ENCODE data around the gene VPS37B. TPM values are rescaled to one million over a fixed set of nuclear protein-coding genes. Genes with fewer than 3 reads are reported as not detected.

The VPS37B gene
- total and polyA plus RNA-seq, 2 of the 8 experiments (the other 6 are each of a cell fraction or from before 2014, with no cell fraction given): 11.9 to 15.7 TPM

DNA sequence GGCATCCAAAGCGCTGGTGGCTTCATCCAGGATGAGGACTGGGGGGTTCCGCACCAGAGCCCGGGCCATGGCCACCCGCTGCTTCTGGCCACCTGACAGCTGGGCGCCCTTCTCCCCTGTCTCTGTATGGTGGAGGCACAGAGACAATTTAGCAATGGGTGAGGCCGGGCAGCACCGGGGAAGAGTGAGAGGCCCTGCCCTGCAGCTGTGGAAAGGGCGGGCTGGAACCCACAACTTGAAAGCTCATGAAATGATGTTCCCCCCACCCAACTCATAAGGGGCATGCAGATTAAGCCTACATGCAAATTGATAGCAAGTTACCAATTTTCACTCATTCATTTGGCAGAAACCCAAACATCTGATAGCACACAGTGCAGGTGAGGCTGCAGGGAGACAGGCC lies 36.3 kb upstream of the VPS37B start:
- FAIRE-seq (no peak), DNase-seq (ENCODE audit: low read depth in 1 of 2, low spot score in 2 of 2) (no peak)
- Histone ChIP-seq H3K36me3 (ENCODE audit: control insufficient read depth in 2 of 4, insufficient read depth in 4 of 4, low read length in 3 of 4) (no peaks in the 10 kb centered on the region), H3K79me2 (ENCODE audit: control insufficient read depth in 1 of 2, insufficient read depth in 2 of 2, low read length in 2 of 2) (no peaks in the 10 kb centered on the region), H3K79me1 (ENCODE audit: low read depth, low read length) (no peaks in the 10 kb centered on the region), H3K27ac (ENCODE audit: low read depth, low read length) (no peak overlapping the region), H2BK120ac (replicated peaks; ENCODE audit: low read depth, low read length) (no peak overlapping the region), H4K5ac (ENCODE audit: insufficient read length, low read depth, low read length) (no peak overlapping the region), H2BK20ac (ENCODE audit: low read length) (no peak overlapping the region), H2BK5ac (ENCODE audit: low read depth, low read length) (no peak overlapping the region), H3K56ac (replicated peaks; ENCODE audit: insufficient read length, low read depth, low read length) (no peak overlapping the region), H3K9ac (replicated peaks in 1 of 4; ENCODE audit: extremely low read depth in 1 of 4, low read depth in 3 of 4, low read length in 3 of 4) (no peak overlapping the region), H2AFZ (ENCODE audit: low read length) (no peak overlapping the region), H2AK5ac (ENCODE audit: low read depth, low read length) (no peak overlapping the region), H3K23ac (ENCODE audit: insufficient read length) (no peak overlapping the region), H4K20me1 (replicated peaks in 1 of 2; ENCODE audit: control insufficient read depth in 1 of 2, insufficient read depth in 2 of 2, low read length in 2 of 2) (no peaks in the 10 kb centered on the region), H4K8ac (ENCODE audit: extremely low read depth, insufficient read depth, low read length) (no peak overlapping the region), H2BK12ac (ENCODE audit: low read depth, low read length) (no peak overlapping the region), H3K4me1 (replicated peaks in 1 of 4; ENCODE audit: control insufficient read depth in 3 of 4, insufficient read depth in 4 of 4, low read length in 3 of 4) (no peaks in the 10 kb centered on the region; a peak in 1 of 7 replicates), H3K18ac (ENCODE audit: extremely low read depth, low read length) (no peak overlapping the region), H3K9me3 (ENCODE audit: insufficient read depth in 2 of 2, low read depth in 1 of 2, low read length in 1 of 2) (no peaks in the 10 kb centered on the region), H3K4me2 (ENCODE audit: insufficient read depth in 1 of 2, low read depth in 2 of 2, low read length in 2 of 2) (no peak overlapping the region), H3K27me3 (replicated peaks in 1 of 4; ENCODE audit: control insufficient read depth in 3 of 4, extremely low read depth in 1 of 4, insufficient read depth in 3 of 4, low read length in 3 of 4) (no peaks in the 10 kb centered on the region), H3K4ac (replicated peaks; ENCODE audit: insufficient read length, low read depth, low read length) (no peak overlapping the region), H2BK15ac (ENCODE audit: low read length) (no peak overlapping the region), H3K4me3 (ENCODE audit: extremely low read depth in 1 of 4, insufficient read depth in 2 of 4, low read depth in 3 of 4, low read length in 4 of 4) (no peak overlapping the region), H3K23me2 (ENCODE audit: low read depth, low read length) (no peaks in the 10 kb centered on the region), H4K91ac (replicated peaks; ENCODE audit: insufficient read length, low read length) (no peak overlapping the region), H3K14ac (ENCODE audit: insufficient read length) (no peak overlapping the region)
- CTCF ChIA-PET (ENCODE audit: partially characterized antibody): interaction anchor here (1.4 to 1.6 kb wide), 2 partner anchors 11 to 139 kb away, joined by 3 to 5 read pairs; no protein-coding TSS in a partner anchor
- 83% methylated on average over 8 of the region's 8 CpGs; no CpG with 5 or more reads in 1 of the 2 experiments for WGBS, 2 experiments (ENCODE audit: extremely low coverage in 1 of 2, insufficient coverage in 1 of 2, insufficient read length in 1 of 2, insufficient replicate concordance in 2 of 2, low coverage in 1 of 2, low lambda C conversion rate in 2 of 2, missing lambda C conversion rate in 1 of 2)
- POLR2A ChIA-PET (ENCODE audit: partially characterized antibody): interaction anchor here (0.8 to 0.9 kb wide), 2 partner anchors 13 to 60 kb away, joined by 3 read pairs; no protein-coding TSS in a partner anchor
- TF ChIP-seq POU5F1 (IDR thresholded peaks at IDR 0.05; ENCODE audit: low read depth, low read length) (no peak), HDAC2 (IDR thresholded peaks at IDR 0.05; ENCODE audit: borderline replicate concordance in 1 of 2, low read depth in 2 of 2, low read length in 2 of 2) (no peak), NANOG (IDR thresholded peaks at IDR 0.05; ENCODE audit: insufficient read depth, low read depth, low read length, poor library complexity, severe bottlenecking) (no peak), SP4 (IDR thresholded peaks at IDR 0.05; ENCODE audit: low read length) (no peak), MAFK (IDR thresholded peaks at IDR 0.05; ENCODE audit: low read depth, low read length) (no peak), SUZ12 (IDR thresholded peaks at IDR 0.05; ENCODE audit: low read length) (no peak), TAF1 (IDR thresholded peaks at IDR 0.05; ENCODE audit: low read depth, low read length) (no peak), TBP (IDR thresholded peaks at IDR 0.05; ENCODE audit: low read depth, low read length) (no peak), BRCA1 (IDR thresholded peaks at IDR 0.05; ENCODE audit: low read depth, low read length) (no peak), CBX8 (IDR thresholded peaks at IDR 0.05; ENCODE audit: borderline replicate concordance, low read depth, low read length) (no peak), KDM4A (IDR thresholded peaks at IDR 0.05; ENCODE audit: low read depth, low read length, severe bottlenecking) (no peak), EZH2 (IDR thresholded peaks at IDR 0.05; ENCODE audit: low read depth, low read length, severe bottlenecking) (no peak)
- TF ChIP-seq, protein P1, sequence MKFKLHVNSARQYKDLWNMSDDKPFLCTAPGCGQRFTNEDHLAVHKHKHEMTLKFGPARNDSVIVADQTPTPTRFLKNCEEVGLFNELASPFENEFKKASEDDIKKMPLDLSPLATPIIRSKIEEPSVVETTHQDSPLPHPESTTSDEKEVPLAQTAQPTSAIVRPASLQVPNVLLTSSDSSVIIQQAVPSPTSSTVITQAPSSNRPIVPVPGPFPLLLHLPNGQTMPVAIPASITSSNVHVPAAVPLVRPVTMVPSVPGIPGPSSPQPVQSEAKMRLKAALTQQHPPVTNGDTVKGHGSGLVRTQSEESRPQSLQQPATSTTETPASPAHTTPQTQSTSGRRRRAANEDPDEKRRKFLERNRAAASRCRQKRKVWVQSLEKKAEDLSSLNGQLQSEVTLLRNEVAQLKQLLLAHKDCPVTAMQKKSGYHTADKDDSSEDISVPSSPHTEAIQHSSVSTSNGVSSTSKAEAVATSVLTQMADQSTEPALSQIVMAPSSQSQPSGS (IDR thresholded peaks at IDR 0.05; ENCODE audit: low read length): no peak

All from H1 (cell line).